Measurements from ENCODE around the gene ROR2.
"Not testable (repeated sequence)": the region's sequence is repeated elsewhere in the genome, so short reads cannot be mapped to it uniquely, and the experiment has no call there.

ROR2 gene

DNA sequence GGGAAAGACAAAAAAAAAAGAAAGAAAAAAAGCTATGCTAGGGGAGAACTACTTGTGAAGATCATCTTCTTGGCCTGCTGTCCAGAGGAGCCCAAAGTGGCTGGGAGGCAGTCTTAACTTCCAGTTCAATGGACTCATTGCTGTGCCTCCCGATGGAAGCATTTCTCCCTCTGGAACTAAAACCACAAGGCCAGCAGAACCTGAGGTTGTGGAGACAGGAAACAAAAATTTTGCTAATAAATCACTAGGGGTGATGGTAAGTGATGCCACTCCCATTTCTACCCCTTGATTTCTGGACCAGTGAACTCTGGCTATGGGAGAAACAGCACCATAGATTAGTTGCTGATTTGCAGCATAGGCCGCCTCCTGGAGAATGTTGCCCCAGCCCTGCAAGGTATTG lies 402.9 kb downstream of the ROR2 start:
- no peak for DNase-seq

DNA sequence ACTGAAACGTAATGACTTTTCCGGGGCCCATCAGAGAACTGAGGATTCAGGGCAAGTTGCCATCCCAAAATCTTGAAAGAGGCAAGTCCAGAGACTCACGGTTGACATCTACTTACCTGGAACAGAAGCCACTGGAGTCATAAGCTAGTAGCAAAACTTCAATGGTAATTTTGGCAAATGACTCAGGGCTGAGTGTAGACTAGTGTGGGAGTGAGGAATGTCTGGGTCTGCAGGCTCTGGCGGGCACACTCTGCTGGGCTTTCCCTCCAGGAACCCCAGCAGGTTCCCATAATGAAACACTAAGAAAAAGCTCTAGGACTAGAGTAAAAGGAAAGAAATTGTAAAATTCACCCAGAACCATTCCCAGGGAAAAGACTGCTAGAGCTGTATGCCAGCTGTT lies 403.5 kb downstream of the ROR2 start:
- no peak for DNase-seq

DNA sequence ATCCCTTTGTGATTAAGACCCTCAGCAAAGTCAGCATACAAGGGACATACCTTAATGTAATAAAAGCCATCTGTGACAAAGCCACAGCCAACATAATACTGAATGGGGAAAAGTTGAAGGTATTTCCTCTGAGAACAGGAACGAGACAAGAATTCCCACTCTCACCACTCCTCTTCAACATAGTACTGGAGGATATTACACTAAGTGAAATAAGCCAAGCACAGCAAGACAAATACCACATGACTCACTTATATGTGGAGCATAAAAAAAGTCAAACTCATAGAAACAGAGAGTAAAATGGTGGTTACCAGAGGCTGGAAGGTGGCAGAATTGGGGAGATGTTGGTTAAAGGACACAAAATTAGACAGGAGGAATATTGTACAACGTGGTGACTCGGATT lies 408.3 kb downstream of the ROR2 start:
- no peak for DNase-seq

DNA sequence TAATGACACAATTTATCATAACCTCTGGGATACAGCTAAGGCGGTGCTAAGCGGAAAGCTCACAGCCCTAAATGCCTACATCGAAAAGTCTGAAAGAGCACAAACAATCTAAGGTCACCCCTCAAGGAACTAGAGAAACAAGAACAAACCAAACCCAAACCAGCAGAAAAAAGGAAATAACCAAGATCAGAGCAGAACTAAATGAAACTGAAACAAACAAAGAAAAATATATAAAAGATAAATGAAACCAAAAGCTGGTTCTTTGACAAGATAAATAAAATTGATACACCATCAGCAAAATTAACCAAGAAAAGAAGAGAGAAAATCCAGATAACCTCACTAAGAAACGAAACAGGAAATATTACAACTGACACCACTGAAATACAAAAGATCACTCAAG lies 409.5 kb downstream of the ROR2 start:
- DNase-seq: not testable (repeated sequence)

DNA sequence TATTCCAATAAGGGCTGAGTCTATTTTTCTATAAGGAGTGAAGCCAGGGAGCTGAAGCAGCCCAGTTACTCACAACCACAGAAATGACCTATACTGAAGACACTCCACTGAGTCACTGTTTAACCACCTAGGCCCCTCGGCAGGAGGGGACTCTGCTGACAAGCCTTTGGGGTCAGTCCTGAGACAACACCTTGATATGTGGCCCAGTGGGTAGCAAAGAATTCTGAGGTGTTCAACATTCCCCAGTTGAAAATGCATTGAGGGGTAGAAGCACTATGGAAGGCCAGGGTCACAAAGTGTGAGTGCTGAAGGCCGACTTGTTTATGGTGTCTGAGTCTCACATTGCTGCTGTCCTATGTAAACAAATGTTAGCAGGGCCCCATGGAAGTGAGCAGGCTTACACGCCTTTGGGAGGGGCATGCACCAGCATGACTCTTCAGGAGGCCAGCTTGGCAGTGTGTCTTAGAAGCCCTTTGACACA lies 413.8 kb downstream of the ROR2 start:
- peak; percentile 21 for DNase-seq

DNA sequence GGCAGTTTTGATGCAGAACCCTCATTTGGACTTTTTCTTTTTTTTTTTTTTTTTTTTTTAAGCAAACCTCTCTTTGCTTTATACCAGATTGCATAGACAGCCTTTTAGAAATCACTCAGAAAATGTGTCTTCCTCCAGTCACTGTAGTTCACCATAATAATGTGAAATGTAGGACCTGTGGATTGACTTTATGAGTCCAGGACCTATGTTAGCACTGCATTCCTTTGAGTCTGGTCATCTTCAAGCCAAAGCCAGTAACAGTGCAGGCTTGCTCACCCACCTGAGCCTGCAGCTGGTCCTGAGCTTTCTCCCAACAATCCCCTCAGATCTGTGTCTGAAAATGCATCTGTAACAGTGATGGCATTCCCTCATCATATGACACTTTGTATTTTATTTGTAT lies 415.7 kb downstream of the ROR2 start:
- DNase-seq: no peak

DNA sequence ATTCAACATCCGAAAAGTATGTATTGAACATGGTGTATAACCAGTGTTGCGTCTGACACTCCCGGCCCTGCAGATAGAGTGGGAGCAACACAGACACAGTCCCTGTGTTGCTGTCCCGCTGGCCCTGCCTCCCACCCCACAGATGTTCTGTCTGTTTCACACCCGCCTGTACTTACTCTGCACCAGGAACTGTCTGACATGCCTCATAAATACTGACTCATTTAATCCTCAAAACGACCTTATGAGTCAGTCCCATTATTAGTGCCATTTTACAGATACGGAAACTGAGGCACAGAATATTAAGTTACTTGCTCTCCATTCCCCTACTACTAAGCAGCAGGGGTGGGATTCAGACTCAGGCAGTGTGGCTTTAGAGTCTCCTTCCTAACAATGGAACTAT lies 416.6 kb downstream of the ROR2 start:
- no peak for DNase-seq

DNA sequence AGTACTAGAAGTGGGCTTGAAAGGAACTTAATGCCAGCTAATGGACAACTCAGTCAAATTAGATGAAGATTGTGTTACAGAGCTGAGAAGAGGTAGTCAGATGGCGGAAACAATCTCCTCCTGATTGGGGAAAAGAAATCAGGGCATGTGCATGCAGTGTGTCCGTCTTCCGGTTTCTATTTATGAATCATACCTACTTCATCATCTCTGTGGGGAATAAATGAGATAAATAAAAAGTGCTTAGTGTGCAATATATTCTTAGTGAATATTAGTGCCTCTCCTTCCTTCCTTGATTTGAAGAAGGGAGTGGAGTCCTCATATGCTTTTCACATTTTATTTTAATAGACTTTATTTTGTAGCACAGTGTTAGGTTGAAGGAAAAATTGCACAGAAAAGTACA lies 417.7 kb downstream of the ROR2 start:
- DNase-seq: no peak

DNA sequence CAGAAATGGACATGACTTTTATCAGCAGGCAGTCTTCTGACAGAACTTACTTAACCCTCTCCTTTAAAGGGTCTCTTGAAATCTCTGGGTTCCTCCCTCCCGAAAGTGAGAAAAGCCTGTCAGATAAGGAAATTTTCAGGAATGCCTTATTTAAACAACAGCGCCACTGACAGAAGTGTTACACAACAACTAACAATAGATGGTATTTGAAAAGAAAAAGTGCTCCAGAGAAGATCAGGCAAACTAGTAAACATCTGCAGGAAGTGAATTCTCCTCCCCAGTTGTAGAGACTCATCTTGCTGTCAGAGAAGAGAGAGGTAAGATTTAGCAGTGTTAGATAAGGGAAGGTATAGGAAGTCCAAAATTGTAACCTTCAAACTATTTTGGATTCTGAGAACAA lies 419.2 kb downstream of the ROR2 start:
- no peak for DNase-seq

DNA sequence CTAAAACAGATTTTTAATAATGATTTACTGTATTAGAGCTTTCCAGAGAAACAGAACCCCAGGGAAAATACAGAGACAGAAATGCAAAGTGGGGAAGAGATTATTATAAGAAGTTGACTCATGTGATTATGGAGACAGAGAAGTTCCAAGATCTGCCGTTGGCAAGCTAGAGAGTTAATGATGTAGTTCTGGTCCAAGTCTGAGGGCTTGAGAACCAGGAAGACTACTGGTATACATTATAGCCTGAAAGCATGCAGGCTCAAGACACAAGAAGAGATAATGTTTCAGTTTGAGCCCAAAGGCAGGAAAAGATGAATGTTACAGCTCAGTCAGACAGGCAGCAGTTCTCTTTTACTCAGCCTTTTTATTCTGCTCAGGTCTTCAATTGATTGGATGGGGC lies 427.5 kb downstream of the ROR2 start:
- DNase-seq: no peak

DNA sequence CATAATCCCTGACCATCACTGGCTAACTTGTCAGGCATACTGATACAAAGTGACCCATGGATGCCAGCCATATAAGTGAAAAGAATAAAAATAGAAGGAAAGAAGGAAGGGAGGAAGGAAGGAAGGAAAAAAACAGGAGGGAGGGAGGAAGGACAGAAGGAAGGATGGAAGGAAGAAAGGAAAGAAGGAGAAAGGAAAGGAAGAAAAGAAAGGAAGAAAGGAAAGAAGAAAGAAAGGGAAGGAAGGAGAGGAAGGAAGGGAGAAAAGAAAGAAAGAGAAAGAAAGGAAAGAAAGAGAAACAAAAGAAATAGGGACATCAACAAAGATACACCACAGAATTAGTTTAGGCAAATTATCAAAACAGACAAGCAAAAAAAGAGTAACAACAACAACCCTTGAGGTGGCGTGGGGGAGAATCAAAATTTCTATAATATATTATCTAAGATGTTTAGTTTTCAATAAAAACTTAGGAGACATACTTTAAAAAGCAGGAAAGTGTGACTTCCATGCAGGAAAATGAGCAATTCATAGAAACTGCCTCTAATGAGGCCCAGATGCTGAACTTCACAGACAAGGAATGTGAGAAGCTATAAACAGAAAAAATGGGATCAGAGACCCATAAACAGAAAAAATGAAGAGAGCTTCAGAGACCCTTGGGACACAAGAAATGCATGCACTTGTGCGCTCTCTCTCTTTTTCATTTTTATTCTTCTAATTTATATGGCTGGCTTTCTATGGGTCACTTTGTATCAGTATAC lies 430.3 kb downstream of the ROR2 start:
- DNase-seq: no peak

DNA sequence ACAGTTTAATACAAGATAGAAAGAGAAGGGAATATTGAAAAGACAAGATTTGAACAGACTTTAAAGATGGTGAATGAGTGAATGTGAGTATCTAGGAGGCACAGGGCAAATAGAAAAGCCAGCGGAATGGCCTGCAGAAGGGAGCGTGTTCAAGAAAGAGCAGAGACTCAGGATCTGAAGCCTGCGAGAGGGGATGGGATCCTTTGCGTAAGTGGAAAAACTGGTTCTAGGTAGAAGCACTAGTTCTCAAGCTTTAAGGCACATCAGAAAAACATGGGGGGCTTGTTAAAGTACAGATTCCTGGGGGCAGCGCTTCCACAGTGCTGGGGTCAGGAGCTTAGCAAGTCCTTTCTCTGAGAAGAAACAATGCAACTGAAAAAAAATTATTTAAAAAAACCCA lies 431.6 kb downstream of the ROR2 start:
- DNase-seq: no peak

DNA sequence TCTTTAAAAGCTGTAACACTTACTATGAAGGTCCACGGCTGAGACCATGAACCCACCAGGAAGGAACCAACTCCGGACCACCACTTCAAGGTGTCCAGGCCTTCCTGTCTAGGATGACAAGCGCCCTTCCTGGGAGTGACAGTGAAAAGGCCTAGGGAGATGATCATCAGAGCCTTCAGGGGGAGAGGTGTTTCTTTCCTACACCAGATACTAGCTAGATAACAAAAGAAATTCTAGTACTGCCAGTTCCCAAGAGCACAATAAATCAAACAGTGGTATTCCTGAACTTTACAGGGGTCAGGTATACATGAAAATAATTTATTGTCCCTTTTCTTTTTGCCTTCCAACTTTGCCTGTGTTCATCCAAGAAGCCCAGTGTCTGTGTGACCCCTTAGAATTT lies 432.2 kb downstream of the ROR2 start:
- no peak for DNase-seq

DNA sequence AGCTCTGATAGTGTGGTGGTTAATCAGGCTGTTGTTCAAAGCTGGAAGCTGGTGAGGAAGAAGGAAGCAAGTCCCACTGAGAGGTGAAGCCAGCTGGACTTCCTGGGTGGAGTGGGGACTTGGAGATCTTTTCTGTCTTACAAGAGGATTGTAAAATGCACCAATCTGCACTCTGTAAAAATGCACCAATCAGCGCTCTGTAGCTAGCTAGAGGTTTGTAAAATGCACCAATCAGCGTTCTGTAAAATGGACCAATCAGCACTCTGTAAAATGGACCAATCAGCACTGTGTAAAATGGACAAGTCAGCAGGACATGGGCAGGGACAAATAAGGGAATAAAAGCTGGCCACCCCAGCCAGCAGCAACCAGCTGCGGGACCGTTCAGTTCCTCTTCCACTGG lies 432.7 kb downstream of the ROR2 start:
- DNase-seq: not testable (repeated sequence)

DNA sequence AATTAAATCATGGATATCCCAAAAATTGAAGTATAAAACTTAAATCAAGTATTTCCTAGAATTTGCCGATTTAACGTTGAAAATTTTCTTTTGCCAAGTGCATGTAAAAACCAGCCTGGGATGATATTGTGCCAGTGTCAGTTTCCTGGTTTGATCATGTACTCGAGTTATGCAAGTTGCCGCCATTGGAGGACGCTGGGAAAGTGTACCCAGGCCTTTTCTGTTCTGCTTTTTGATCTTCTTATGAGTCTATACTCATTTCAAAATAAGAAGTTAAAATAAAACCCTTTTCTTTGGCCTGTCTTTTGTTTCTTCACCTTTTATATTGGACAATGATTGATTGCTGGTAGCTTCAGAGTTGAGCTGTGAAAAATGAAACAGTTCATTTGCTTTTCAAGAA lies 433.3 kb downstream of the ROR2 start:
- no peak for DNase-seq

DNA sequence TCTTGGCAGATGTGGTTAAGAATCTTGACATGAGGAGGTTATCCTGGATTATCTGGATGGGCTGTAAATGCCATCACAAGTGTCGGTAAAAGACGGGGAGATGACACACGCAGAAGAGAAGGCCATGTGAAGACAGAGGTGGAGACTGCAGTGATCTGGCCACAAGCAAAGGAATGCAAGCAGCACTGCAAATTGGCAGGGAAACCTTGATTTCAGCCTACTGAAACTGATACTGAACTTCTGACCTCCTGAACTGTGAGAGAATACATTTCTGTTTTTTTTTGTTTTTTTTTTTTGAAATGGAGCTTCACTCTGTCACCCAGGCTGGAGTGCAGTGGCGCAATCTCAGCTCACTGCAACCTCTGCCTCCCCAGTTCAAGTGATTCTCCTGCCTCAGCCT lies 433.9 kb downstream of the ROR2 start:
- DNase-seq: no peak

DNA sequence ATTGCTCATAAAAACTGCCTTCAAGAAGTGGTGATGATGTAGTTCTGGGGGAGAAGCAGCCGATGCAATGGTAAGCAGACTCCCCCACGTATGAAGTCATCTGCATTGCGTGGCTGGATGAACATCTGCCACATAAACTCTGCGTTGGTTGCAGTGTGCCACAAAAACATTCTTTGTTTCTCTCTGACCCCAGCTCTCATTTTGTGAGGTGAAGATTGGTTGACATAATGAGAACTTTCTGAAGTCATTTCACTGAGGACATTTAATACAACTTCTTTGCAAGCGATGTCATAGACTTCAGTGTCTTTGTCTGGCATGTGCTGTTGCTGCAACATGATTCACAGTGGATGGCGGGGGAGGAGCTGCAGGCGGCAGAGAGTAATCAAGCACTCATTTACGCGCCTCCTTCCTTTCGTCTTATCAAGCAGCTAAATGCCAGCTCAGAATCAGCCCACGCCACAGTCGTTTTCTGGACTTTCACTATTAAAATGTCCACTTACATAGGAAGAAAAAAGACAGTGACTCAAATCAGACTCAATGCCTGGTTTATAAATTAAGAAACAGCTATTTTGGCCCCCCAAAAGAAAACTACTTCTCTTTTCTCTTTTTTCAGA lies 434.8 kb downstream of the ROR2 start:
- peak; percentile 3 for DNase-seq
